SU-DHL-6 (cell line): ENCODE measurements around the gene PPARGC1A.

Experiments
- H2AFZ ChIP-seq: fragments of 200-600 bp; sonication (generic); 2 replicates; pipeline ENCODE4 v1.6.1; 2014; ENCODE audit warnings: low read depth, mild to moderate bottlenecking, moderate library complexity, mixed read lengths, antibody characterized with exemption, low read length; ENCODE audit not compliant: severe bottlenecking
- H3F3A ChIP-seq: fragments of 200-600 bp; shearing (Covaris generic); 2 replicates; pipeline ENCODE4 v1.6.0; 2016; ENCODE audit warnings: antibody characterized with exemption, mild to moderate bottlenecking; ENCODE audit not compliant: insufficient read depth
- H3K27ac ChIP-seq: fragments of 200-600 bp; sonication (generic); 2 replicates; pipeline ENCODE4 v1.5.1; 2016; ENCODE audit warnings: low read depth, mild to moderate bottlenecking, low read length, moderate library complexity, mixed read lengths
- H3K27me3 ChIP-seq: fragments of 200-600 bp; sonication (generic), shearing (Covaris generic); 2 replicates; pipeline ENCODE4 v1.6.0; 2014; ENCODE audit warnings: mild to moderate bottlenecking, low read length
- H3K36me3 ChIP-seq: fragments of 200-600 bp; sonication (generic); 2 replicates; pipeline ENCODE4 v1.6.1; 2014; ENCODE audit warnings: mild to moderate bottlenecking, low read length, mixed read lengths
- H3K4me2 ChIP-seq: fragments of 300-600, 200-600 bp; shearing (Covaris generic), sonication (generic); 2 replicates; pipeline ENCODE4 v1.6.0; 2014; ENCODE audit warnings: low read length, low read depth, mild to moderate bottlenecking; ENCODE audit not compliant: poor library complexity, severe bottlenecking
- H3K4me3 ChIP-seq: fragments of 200-600 bp; sonication (generic); 2 replicates; pipeline ENCODE4 v1.5.1; 2014; ENCODE audit warnings: antibody characterized with exemption, low read length, mild to moderate bottlenecking, mixed read lengths; ENCODE audit not compliant: insufficient read depth, poor library complexity, severe bottlenecking
- H3K79me2 ChIP-seq: fragments of 200-600 bp; sonication (generic); 2 replicates; pipeline ENCODE4 v1.6.1; 2014; ENCODE audit warnings: mild to moderate bottlenecking, low read length, moderate library complexity; ENCODE audit not compliant: insufficient read depth
- H3K9ac ChIP-seq: fragments of 200-600 bp; sonication (generic); 2 replicates; pipeline ENCODE4 v1.7.0; 2014; ENCODE audit warnings: mild to moderate bottlenecking, low read length
- H3K9me2 ChIP-seq: fragments of 200-600 bp; sonication (generic); replicated peaks from 2 replicates; pipeline ENCODE4 v1.6.1; 2014; ENCODE audit warnings: low read length; ENCODE audit not compliant: insufficient read depth
- H3K9me3 ChIP-seq: fragments of 200-600 bp; sonication (generic); 2 replicates; pipeline ENCODE4 v1.6.1; 2014; ENCODE audit warnings: low read length, mixed read lengths; ENCODE audit not compliant: insufficient read depth
- H4K20me1 ChIP-seq: fragments of 200-600 bp; sonication (generic); 2 replicates; pipeline ENCODE4 v1.6.1; 2014; ENCODE audit warnings: low read depth, mild to moderate bottlenecking, antibody characterized with exemption, low read length, moderate library complexity, mixed read lengths
- CTCF ChIP-seq: fragments of 200-600 bp; sonication (generic); IDR thresholded peaks from one replicate; pipeline ENCODE4 v1.5.1; 2017; ENCODE audit warnings: antibody characterized with exemption, mild to moderate bottlenecking, low read length, moderate library complexity; ENCODE audit not compliant: insufficient read depth, poor library complexity, severe bottlenecking
- EZH2phosphoT487 ChIP-seq: fragments of 200-600 bp; sonication (generic), shearing (Covaris generic); conservative IDR thresholded peaks from 2 replicates; pipeline ENCODE4 v1.6.1; 2018; ENCODE audit warnings: mild to moderate bottlenecking, antibody characterized with exemption, low read length, moderate library complexity, mixed read lengths

Gene PPARGC1A

GRCh38 chr4:23768541-23768940, 121.3 kb downstream of the PPARGC1A start:
- Histone ChIP-seq H3K4me3 (no peak overlapping the region), H3F3A (no peaks in the 10 kb centered on the region), H3K27me3 (no peaks in the 10 kb centered on the region), H3K9me2 (no peaks in the 10 kb centered on the region), H3K79me2 (no peaks in the 10 kb centered on the region), H3K36me3 (no peaks in the 10 kb centered on the region), H3K4me2 (no peak overlapping the region), H4K20me1 (no peaks in the 10 kb centered on the region), H3K27ac (no peak overlapping the region), H3K9ac (no peak overlapping the region), H2AFZ (no peak overlapping the region), H3K9me3 (no peaks in the 10 kb centered on the region)
- TF ChIP-seq CTCF (no peak), EZH2phosphoT487 (no peak)

GRCh38 chr4:23766344-23766743, 123.5 kb downstream of the PPARGC1A start:
- Histone ChIP-seq H3K79me2 (no peaks in the 10 kb centered on the region), H2AFZ (no peak overlapping the region), H3K27me3 (no peaks in the 10 kb centered on the region), H3K36me3 (no peaks in the 10 kb centered on the region), H3K9me3 (no peaks in the 10 kb centered on the region), H3K9ac (no peak overlapping the region), H3K4me2 (no peak overlapping the region), H3K27ac (no peak overlapping the region), H3K4me3 (no peak overlapping the region), H3F3A (no peaks in the 10 kb centered on the region), H4K20me1 (no peaks in the 10 kb centered on the region), H3K9me2 (no peaks in the 10 kb centered on the region)
- no peak for TF ChIP-seq EZH2phosphoT487
- TF ChIP-seq CTCF: no peak

GRCh38 chr4:23763559-23763958, 126.3 kb downstream of the PPARGC1A start:
- H3K79me2 ChIP-seq: no peaks in the 10 kb centered on the region
- no peak overlapping the region for H3K9ac ChIP-seq
- no peaks in the 10 kb centered on the region for H3K9me2 ChIP-seq
- H3K27ac ChIP-seq: no peak overlapping the region
- no peaks in the 10 kb centered on the region for H3K9me3 ChIP-seq
- H3K4me2 ChIP-seq: no peak overlapping the region
- H2AFZ ChIP-seq: no peak overlapping the region
- H3K36me3 ChIP-seq: no peaks in the 10 kb centered on the region
- no peak overlapping the region for H3K4me3 ChIP-seq
- no peaks in the 10 kb centered on the region for H3K27me3 ChIP-seq
- H4K20me1 ChIP-seq: no peaks in the 10 kb centered on the region
- TF ChIP-seq EZH2phosphoT487 (no peak), CTCF (no peak)
- no peaks in the 10 kb centered on the region for H3F3A ChIP-seq

- no peaks in the 10 kb centered on the region for H3K9me2 ChIP-seq
- no peak overlapping the region for H2AFZ ChIP-seq
- no peaks in the 10 kb centered on the region for H3K79me2 ChIP-seq
- H3K9me3 ChIP-seq: no peaks in the 10 kb centered on the region
- TF ChIP-seq CTCF (no peak), EZH2phosphoT487 (no peak)
- no peak overlapping the region for H3K4me2 ChIP-seq
- no peaks in the 10 kb centered on the region for H4K20me1 ChIP-seq
- no peaks in the 10 kb centered on the region for H3K27me3 ChIP-seq
- H3K9ac ChIP-seq: no peak overlapping the region
- H3F3A ChIP-seq: no peaks in the 10 kb centered on the region
- H3K4me3 ChIP-seq: no peak overlapping the region
- no peak overlapping the region for H3K27ac ChIP-seq
- H3K36me3 ChIP-seq: no peaks in the 10 kb centered on the region
These were observed 127.3 kb downstream of the PPARGC1A start for GRCh38 chr4:23762551-23762950.
